H4 (cell line): Measurements from ENCODE around the gene NEU3. TPM values are rescaled to one million over a fixed set of nuclear protein-coding genes. Genes with fewer than 3 reads are reported as not detected.
"Not testable (repeated sequence)": the region's sequence is repeated elsewhere in the genome, so short reads cannot be mapped to it uniquely, and the experiment has no call there.

Experiments
- DNase-seq: peaks from one replicate; pipeline ENCODE4 v3.0.0-alpha.2; 2015; ENCODE audit warnings: low spot score
- total RNA-seq: library from RNA; depleted of rRNA; stranded (reverse); fragments of >200 nt; shearing (Covaris generic); gene quantifications from 2 replicates; pipeline ENCODE4 v1.2.3, GENCODE V29; 2014

The NEU3 gene
- total RNA-seq, 1 experiment from 2014 or later, result 7.7 TPM

GRCh38 chr11:75029836-75030631, 41.3 kb downstream of the NEU3 start:
- no peak for DNase-seq

- peak; percentile 54 for DNase-seq
These were observed 42.6 kb downstream of the NEU3 start for GRCh38 chr11:75031224-75031753.

GRCh38 chr11:75031771-75032549, 43.2 kb downstream of the NEU3 start:
- peak; percentile 56 for DNase-seq

DNA sequence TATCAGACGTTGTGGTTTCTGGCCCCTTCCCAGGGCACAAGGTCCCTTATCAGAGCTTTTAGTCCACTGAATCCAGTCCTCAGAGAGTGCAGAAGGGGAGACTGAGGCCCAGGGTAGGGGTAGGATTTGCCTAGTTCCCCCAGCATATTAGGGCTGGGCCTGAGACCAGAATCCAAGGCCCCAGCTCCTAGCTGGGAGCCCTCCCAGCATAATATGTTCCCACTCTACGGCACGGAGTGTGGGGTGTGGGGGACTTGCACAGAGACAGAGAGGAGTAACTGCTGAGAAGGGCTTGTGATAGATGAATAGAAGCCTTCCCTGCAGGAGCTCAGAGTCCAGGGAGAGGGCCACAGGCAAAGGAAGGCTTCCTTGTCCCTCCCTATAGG, 43.8 kb downstream of the NEU3 start:
- DNase-seq, result no peak

GRCh38 chr11:75033916-75034315, 45.2 kb downstream of the NEU3 start:
- no peak for DNase-seq

DNA sequence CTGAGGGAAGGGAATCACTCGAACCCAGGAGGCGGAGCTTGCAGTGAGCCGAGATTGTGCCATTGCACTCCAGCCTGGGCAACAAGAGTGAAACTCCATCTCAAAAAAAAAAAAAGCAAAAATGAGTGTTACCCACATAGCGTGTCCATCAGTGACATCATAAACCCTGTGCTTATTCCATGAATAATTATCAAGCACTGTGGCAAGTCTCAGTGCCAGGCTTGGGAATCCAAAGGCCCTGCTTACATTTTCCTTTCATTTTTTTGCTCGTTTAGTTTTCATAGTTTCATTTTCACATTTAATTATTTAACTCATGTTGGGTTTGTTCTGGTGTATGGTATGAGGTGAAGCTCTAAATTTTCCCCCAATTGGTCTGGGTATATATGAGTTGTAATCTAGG, 46.5 kb downstream of the NEU3 start:
- DNase-seq, result no peak

GRCh38 chr11:75035911-75036565, 47.3 kb downstream of the NEU3 start:
- peak; percentile 20 for DNase-seq

- DNase-seq, result no peak
These were observed 51.5 kb downstream of the NEU3 start for GRCh38 chr11:75040167-75040770.

DNA sequence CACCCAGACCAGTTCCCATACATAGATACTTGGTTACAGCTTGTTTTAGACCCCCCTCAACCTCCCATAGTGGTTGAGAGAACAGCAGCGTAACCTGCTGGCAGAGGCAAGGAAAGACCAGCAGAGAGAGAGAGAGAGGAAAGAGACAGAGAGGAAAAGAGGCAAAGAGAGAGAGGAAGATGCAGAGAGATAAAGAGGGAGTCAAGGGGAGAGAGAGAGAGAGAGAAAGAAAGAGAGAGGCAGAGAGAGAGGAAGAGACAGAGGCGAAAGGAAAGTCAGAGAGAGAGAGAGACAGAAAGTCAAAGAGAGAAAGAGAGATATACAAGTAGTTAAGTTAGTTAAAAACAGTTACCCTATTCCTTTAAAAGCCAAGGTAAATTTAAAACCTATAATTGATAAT, 52.5 kb downstream of the NEU3 start:
- DNase-seq, result no peak

GRCh38 chr11:75041821-75042220, 53.1 kb downstream of the NEU3 start:
- not testable (repeated sequence) for DNase-seq

DNA sequence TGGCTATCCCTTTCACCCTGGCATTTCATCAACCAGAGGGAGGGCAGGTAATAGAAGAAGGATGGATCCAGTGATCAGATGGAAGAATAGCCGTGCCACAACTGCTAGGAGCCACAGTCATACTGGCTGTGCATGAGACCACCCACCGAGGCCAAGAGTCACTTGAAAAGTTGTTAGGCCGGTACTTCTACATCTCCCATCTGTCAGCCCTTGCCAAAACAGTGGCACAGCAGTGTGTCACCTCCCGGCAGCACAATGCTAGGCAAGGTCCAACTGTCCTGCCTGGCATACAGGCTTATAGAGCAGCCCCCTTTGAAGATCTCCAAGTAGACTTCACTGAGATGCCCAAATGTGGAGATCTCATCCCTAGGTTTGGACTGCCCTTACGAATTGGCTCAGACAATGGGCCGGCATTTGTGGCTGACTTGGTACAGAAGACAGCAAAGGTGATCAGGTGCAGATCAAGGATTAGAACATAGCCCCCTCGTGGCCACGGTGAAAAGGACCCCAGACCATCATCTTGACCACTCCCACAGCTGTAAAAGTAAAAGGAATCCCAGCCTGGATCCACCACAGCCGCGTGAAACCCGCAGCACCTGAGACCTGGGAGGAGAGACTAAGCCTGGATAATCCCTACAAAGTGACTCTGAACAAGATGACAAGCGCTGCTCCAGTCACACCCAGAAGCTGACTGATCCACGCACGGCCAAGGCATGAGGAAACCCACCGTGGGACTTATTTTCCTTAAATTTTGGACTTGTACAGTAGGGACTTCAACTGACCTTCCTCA, 55.8 kb downstream of the NEU3 start:
- not testable (repeated sequence) for DNase-seq

DNA sequence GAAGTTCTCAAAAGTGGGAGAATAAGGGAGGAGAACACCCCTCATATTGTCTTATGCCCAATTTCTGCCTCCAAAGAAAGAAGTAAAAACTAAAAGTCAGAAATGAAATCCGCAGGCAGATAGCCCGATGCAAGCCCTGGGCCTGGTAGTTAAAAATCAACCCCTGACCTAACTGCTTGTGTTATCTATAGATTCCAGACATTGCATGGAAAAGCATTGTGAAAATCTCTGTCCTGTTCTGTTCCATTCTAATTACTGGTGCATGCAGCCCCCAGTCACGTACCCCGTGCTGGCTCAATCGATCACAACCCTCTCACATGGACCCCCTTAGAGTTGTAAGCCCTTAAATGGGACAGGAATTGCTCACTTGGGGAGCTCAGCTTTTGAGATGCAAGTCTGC, 57.9 kb downstream of the NEU3 start:
- not testable (repeated sequence) for DNase-seq

DNA sequence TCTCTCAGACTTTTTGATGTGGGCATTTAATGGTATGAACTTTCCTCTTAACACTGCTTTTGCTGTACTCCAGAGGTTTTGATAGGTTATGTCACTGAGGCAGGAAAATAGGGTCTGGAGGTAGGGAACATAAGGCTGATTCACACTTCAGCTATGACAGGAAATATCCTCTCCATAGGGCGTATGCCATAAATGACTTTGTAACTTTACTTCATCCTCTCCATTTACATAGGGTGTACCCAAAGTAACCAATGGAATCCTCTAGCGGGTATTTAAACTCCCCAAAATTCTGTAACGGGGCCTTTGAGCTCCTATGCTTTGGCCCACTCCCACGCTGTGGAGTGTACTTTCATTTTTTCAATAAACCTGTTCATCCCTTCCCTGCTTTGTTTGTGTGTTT, 58.5 kb downstream of the NEU3 start:
- no peak for DNase-seq

DNA sequence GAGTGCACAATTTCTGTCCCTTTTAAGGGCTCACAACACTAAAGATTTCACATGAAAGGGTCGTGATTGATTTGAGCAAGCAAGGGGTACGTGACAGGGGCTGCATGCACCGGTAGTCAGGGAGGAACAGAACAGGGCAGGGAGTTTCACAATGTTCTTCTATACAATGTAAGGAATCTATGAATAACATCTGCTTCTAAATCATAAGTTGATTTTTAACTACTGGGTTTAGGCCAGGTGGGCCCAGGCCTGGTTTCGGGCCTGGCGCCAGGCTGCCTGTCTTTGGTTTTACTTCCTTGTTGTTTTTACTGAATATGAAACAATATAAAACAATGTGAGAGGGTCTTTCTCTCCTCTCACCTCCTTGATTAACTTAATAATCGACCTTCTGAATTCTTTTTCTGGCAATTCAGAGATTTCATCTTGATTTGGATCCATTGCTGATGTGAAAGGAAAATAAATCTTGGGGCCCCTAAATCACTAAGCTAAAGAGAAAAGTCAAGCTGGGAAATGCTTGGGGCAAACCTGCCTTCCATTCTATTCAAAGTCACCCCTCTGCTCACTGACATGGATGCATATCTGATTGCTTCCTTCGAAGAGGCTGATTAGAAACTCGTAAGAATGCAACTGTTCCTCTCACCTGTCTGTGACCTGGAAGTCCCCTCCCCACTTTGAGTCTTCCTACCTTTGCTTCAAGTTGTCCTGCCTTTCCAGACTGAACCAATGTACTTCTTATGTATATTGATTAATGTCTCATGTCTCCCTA, 61.0 kb downstream of the NEU3 start:
- DNase-seq, result not testable (repeated sequence)

DNA sequence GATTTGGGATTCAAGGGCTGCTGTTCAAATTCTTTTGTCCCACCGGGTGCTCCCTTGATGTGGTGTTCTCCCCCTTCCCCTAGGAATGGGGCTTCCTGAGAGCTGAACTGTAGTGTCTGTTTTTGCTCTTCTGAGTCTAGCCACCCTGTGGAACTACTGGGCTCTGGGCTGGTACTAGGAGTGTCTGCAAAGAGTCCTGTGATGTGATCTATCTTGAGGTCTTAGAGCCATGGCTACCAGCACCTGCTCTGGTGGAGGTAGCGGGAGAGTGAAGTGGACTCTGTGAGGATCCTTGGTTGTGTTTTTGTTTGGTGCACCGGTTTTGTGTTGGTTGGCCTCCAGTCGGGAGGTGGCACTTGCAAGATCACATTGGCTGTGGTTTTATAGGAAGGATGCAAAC, 61.8 kb downstream of the NEU3 start:
- DNase-seq, result no peak

DNA sequence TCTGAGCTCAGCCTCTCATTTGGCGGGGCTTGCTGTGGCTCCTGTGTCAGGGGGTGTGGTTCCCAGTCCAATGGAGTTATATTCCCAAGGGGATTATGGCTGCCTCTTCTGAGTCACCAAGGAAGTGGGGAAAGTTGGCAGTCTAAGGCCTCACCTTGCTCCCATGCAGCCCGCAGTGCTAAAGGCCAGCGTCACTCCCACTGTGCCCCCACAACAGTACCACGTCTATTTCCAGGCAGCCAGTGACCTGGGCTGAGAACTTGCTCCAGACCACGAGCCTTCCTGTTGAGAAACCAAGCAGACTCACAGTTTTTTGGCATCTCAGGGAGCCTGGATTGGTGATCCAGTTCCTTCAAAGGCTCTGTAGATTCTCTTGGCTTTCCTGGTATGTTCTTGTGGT, 62.3 kb downstream of the NEU3 start:
- no peak for DNase-seq

GRCh38 chr11:75052457-75052856, 63.7 kb downstream of the NEU3 start:
- no peak for DNase-seq

DNA sequence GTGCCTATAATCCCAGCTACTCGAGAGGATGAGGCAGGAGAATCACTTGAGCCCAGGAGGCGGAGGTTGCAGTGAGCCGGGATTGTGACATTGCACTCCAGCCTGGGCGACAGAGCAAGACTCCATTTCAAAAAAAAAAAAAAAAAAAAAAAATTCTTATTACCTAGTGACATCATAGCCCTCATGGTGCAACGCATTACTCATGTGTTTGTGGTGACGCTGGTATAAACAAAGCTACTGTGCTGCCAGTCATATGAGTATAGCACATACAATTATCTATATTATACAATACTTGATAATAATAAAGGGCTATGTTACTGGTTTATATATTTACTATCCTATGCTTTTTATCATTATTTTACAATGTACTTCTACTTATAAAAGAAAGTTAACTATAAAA, 66.8 kb downstream of the NEU3 start:
- DNase-seq, result peak; percentile 65

DNA sequence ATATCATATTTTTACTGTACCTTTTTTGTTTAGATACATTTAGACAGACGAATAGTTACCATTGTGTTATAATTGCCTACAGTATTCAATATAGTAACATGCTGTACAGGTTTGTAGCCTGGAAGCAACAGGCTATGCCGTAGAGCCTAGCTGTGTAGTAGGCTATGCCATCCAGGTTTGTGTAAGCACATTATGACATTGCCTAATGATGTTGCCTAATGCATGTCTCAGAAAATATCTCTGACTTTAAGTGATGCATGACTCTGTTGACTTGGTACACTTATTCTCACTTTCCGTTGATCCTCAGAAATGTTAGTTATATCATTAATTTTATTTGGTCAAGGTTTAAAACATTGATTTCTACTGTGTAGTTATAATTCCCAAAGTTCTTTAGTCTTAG, 68.1 kb downstream of the NEU3 start:
- no peak for DNase-seq

DNA sequence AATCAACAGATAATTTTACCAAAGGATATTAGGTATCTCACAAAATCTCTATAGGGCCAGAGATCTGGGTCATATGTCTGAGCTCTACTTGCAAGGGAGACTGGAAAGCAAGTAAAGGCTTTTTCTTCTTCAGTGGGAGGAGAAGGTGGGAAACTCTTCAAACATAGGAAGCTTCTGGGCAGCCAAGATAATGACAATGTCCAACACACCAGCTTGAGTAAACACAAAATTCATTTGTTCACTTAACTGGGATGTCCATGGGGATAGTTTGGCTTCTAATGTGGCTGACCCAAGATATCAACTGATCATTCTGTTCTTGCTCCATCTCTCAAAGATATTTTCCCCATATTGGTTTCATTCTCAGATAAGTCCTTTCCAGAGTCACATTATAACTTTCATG, 70.6 kb downstream of the NEU3 start:
- DNase-seq, result no peak
